Putamen (tissue), 1 donor: Measurements from ENCODE around the gene RRP9.

Source experiments
- DNase-seq: peaks from one replicate; pipeline ENCODE4 v3.0.0-alpha.2; 2016; ENCODE audit warnings: low spot score

Gene RRP9

GRCh38 chr3:51955893-51956770 is 14.4 kb upstream of the RRP9 start:
- peak; percentile 71 for DNase-seq

GRCh38 chr3:51955175-51955892 is 13.6 kb upstream of the RRP9 start, which contains the start of gene GPR62:
Gene GPR62, plus strand, starts transcription at chr3:51955381. Its CDS starts 272 bp downstream, at chr3:51955653.
- DNase-seq, result peak; percentile 93

GRCh38 chr3:51954713-51955112 is 13.0 kb upstream of the RRP9 start:
- no peak for DNase-seq

- no peak for DNase-seq
Observed at GRCh38 chr3:51954105-51954504, 12.4 kb upstream of the RRP9 start.

DNA sequence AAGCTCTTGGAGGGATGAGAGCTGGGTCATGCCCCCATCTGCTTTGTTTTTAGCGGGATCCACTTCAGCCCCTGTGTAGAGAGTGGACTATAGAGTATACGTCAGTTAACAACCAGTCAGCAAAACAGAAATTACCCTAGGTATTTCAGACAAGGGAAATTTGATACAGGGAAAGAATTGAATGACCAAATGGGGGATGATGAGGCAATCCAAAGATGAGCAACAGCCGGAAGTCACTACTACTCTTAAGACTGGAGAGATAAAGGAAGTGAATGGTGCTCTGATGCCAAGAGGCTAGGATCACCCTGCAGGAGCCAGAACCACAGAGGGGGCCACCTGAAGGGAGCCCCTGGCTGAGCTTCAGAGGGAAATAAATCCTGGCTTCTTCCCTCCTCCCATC is 11.7 kb upstream of the RRP9 start:
- DNase-seq, result no peak

DNA sequence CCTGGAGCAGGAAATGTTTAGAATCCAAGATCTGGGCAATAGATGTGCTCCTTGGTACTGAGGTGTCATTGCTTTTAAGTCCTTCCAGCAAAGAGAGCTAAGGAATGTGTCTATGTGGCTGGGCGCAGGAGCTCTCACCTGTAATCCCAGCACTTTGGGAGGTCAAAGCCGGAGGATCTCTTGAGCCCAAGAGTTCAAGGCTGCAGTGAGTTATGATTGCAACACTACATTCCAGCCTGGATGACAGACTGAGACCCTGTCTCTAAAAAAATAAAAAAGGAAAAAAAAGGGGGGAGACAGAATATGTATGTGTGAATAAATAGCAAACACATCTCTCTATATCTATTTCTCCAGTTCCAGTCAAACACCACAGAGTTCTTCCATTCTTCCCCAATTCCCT is 9.2 kb upstream of the RRP9 start:
- DNase-seq, result no peak

DNA sequence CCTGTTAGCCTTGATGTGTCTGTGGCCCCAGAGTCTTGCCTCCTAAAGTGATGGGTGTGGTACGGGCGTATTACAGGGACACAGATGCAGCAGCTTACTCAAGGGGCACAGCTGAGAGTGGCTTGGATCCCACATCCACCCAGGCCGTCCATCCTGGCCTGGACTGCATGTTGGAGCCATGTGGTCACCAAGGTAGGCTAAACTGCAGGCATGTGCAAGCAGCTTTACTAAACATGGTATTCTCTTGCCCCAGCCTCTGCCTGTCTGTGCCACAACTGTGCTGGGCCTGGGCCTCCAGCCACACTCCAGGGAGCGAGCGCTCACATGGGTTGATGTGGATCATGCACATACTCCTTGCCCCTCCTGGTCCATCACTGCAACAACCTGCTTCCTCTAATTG is 7.4 kb upstream of the RRP9 start:
- no peak for DNase-seq

DNA sequence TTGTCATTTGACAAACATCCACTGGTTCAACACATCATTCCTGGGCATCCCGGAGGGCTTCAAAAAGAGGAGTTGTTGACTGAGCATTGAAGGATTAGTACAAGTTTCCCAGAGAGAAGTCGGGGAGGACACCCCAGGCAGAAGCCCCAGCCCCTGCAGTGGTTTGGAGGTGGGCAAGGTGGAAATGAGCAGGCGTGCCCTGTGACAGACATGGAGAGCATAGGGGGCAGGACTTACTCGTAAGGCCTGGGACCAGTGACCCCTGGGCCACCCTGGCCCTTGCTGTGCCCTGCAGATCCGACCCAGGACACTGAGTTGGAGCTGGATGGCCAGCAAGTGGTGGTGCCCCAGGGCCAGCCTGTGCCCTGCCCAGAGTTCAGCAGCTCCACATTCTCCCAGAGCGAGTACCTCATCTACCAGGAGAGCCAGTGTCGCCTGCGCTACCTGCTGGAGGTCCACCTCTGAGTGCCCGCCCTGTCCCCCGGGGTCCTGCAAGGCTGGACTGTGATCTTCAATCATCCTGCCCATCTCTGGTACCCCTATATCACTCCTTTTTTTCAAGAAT is 6.4 kb upstream of the RRP9 start:
- DNase-seq, result no peak

DNA sequence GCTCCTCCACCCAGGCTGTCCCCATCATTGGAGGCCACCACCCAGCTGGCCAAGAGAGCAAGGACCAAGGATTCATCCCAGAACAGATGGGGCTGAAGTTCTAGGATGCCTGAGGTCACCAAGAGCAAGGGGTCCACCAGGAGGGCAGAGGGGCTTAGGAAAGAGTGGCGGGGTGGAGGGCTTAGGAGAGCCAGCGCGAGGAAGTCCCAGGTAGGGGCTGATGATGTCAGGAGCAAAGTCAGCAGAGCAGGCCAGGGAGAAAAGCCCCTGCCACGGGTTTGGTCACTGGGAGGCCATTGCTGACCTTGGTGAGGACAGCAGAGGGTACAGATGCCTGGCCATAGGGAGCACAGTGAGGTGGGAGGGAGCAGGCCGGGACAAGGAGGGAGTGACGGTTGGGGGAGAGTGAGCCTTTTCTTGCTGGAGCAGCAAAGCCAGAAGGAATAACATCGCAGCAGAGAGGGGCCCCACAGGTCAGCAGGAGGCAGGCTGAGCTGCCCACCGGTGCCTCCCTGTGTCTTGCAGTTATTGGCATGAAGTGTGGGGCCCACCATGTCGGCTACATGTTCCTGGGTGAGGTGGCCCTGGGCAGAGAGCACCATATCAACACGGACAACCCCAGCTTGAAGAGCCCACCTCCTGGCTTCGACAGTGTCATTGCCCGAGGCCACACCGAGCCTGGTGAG is 5.7 kb upstream of the RRP9 start:
- no peak for DNase-seq

- no peak for DNase-seq
Observed at GRCh38 chr3:51946796-51947195, 5.1 kb upstream of the RRP9 start.

- no peak for DNase-seq
Observed at GRCh38 chr3:51945926-51946705, 4.4 kb upstream of the RRP9 start.

GRCh38 chr3:51945031-51945840 is 3.5 kb upstream of the RRP9 start:
- DNase-seq, result no peak

DNA sequence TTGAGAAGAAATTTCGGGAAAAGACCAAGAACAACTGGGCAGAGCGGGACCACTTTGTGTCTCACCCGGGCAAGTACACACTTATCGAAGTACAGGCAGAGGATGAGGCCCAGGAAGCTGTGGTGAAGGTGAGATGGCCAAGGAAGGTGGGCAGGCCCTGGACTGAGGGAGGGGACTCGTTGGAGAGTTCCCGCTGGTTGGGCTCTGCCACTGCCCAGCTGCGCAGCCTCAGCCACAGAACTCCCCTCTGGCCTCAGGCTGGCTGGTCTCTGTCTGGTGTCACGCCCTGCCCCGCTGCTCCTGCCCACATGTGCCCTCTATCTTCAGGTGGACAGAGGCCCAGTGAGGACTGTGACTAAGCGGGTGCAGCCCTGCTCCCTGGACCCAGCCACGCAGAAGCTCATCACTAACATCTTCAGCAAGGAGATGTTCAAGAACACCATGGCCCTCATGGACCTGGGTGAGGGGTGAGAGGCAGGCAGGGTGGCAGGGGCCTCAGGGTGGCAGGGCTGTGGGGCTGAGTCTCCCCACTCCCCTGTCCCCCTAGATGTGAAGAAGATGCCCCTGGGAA is 2.8 kb upstream of the RRP9 start:
- DNase-seq, result no peak

DNA sequence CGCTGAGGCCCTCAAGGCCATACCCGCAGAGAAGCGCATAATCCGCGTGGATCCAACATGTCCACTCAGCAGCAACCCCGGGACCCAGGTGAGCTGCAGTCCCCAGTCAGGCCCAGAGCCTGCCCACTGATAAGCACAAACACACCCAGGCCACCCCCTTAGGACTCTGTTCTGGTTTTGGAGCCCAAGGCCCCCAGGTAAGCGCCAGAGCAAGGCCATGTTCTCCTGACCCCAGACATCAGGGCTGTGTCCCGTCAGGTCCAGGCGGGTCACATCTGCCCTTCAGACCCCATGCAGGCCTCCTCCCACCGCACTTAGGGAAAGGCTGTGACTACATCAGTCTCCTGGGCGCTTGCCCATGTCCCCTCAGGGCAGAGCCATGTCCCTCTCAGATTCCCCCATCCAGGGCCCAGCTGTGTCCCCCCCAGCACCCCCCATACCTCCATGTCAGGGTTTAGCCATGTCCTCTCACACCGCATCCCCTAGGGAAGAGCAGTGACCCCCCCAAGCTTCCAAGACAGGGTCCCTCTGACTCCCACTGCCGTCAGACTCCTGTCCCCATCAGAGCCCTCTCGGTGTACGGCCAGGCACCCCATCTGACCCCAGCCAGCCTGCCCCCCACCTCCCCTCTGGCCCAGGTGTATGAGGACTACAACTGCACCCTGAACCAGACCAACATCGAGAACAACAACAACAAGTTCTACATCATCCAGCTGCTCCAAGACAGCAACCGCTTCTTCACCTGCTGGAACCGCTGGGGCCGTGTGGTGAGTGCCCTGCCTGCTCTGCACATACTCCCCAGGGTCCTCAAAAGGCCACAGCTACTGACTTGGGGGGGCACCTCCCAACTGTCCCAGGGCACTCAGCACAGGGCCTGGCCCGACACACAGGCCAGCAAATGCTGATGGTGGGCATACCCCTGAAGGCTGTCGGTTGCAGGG is 2.0 kb upstream of the RRP9 start:
- DNase-seq, result no peak

DNA sequence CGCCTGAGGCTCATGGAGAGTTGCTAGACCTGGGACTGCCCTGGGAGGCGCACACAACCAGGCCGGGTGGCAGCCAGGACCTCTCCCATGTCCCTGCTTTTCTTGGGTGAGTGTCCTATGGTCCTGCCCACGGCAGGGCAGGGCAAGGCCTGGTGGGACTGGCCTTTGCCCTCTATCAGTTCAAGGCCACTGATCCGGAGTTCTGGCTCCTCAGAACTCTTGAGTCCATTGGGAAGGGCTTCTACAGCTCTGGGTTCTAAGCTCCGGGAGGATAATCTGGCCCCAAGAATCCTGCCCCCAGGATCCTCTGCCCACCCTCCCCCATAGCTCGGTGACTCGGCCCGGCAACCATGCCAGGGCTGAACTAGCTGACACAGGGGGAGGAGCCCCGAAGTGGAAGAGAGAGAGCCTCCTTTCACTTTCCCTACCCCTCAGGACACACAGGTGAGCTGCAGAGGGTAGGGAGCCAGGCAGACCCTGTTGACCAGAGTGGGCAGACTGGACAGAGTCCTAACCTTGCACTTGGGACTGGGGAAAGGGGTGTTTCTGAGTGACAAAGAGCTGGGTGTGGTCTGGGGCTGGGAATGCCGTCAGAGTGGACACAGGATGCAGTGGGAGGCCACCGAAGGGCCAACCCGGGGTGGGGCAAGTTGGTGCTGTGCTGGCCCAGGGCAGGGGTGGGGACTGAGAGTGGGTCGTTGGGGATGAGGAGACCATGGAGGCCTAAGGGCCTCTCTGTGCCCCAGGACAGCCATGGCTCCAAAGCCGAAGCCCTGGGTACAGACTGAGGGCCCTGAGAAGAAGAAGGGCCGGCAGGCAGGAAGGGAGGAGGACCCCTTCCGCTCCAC is 1.1 kb upstream of the RRP9 start:
- DNase-seq, result no peak

GRCh38 chr3:51941463-51941797 is 274 bp downstream of the RRP9 start:
- no peak for DNase-seq

GRCh38 chr3:51940648-51941462 is 849 bp downstream of the RRP9 start:
- DNase-seq, result no peak
